ENCODE results near the gene PRR15L.

PRR15L gene

DNA sequence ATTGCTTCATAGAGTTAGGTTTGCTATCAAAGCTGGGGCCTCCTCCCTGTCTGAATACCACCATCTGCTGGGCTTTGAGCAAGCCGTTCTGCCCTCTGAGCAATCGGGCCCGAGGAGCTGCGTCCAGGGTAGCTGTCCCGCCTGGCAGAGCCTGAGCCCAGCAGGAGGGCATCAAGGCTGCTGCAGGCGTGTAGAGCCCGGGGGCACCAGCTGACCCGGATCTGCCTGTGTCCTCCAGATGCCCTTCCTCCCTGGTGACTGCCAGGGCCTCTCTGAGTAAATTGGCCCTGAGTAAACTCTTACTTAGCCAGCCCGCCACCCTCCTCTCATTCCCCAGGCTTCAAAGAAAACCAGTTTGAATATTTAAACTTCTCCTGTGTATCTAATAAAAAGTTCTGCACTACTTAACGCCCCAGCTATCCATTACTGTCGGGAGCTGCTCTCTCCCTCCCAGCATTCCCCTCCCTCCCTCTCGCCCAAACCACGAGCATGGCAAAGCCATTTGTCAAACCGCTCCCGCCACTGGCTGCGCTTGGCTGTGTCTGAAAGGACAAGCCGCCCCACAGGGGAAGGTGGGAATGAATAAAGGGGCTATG is 29.7 kb upstream of the PRR15L start:
- no peak overlapping the region for H3K9ac ChIP-seq (ENCODE audit: low read depth, low read length)

DNA sequence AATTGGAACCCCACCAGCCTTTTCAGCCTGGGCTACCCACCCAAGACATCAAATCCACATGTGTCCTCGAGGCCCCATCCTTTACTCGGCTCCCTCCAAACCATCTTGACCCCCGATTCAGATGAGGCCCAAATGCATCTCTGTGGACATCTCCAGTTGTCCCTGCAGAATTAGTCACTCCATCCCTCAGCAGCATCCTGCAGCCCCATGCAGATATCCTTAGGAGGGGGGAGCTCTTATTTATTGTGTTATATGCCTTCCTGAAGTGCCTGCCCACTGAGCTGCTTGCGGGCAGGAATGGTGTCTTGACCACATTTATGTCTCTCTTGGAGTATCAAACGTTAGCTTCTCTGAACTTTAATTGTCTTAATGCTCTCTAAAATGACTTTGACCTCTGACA is 28.8 kb upstream of the PRR15L start:
- no peak overlapping the region for H3K4me3 ChIP-seq (ENCODE audit: low read depth, low read length)
- H3K36me3 ChIP-seq (ENCODE audit: control insufficient read depth, insufficient read depth, low read length) = peaks cover 27% of the 10 kb centered on the region
- no peaks in the 10 kb centered on the region for H3K9me3 ChIP-seq (ENCODE audit: control insufficient read depth, insufficient read depth, low read length)
- H3K27ac ChIP-seq (ENCODE audit: low read depth, low read length) = peak overlapping the region; percentile 29
- H3K9ac ChIP-seq (ENCODE audit: low read depth, low read length) = no peak overlapping the region
- peaks cover 26% of the 10 kb centered on the region for H3K4me1 ChIP-seq (ENCODE audit: control insufficient read depth, insufficient read depth, low read length)
- no peaks in the 10 kb centered on the region for H3K27me3 ChIP-seq (ENCODE audit: control insufficient read depth, insufficient read depth, low read length)

More for the DNA sequence above, 29.7 kb upstream of the PRR15L start:
- H3K27ac ChIP-seq (ENCODE audit: low read depth, low read length) = peak overlapping the region; percentile 48
- no peaks in the 10 kb centered on the region for H3K27me3 ChIP-seq (ENCODE audit: control insufficient read depth, insufficient read depth, low read length)
- peaks cover 32% of the 10 kb centered on the region for H3K4me1 ChIP-seq (ENCODE audit: control insufficient read depth, insufficient read depth, low read length)
- no peak overlapping the region for H3K4me3 ChIP-seq (ENCODE audit: low read depth, low read length)
- peaks cover 19% of the 10 kb centered on the region for H3K36me3 ChIP-seq (ENCODE audit: control insufficient read depth, insufficient read depth, low read length)
- no peaks in the 10 kb centered on the region for H3K9me3 ChIP-seq (ENCODE audit: control insufficient read depth, insufficient read depth, low read length)

DNA sequence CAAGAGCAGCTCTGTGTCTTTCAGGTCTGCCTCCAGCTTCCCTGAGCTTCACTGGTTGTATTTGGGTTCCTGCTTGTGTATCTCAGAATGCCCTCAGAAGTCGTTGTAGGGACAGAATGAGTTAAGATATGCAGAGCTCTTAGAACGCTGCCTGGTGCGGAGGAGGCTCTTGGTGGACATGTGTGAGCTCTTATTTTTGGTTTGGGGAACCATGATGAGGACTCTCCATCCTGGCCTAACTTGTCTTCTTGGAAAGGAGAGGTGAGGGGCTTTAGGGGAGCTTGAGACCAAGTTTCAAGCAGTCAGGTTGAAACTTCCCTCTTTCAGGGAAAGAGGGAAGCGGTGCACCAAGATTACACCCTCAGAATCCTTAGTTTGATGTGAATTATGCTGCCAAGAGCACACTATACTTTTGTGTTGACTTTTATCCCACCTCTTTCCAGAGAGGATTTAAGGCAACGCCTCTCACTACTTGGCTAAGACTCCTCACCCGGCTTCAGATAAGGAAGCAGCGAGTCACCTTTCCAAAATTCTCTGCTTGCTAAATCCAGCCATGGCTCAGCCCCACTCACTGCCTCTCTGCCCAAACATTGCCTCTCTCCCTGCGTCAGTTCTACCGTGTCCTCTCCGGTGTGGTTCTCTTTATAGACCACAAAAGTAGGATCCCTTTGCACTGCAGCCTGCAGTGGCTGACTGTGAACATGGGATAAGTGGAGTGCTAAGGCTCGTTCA is 26.0 kb upstream of the PRR15L start:
- H3K9me3 ChIP-seq (ENCODE audit: control insufficient read depth, insufficient read depth, low read length) = no peaks in the 10 kb centered on the region
- H3K4me3 ChIP-seq (ENCODE audit: low read depth, low read length) = no peak overlapping the region
- H3K27ac ChIP-seq (ENCODE audit: low read depth, low read length) = no peak overlapping the region
- H3K9ac ChIP-seq (ENCODE audit: low read depth, low read length) = no peak overlapping the region
- H3K27me3 ChIP-seq (ENCODE audit: control insufficient read depth, insufficient read depth, low read length) = no peaks in the 10 kb centered on the region
- peaks cover 16% of the 10 kb centered on the region; the same call in 1 of the 2 replicates for H3K4me1 ChIP-seq (ENCODE audit: control insufficient read depth, insufficient read depth, low read length)
- peaks cover 55% of the 10 kb centered on the region for H3K36me3 ChIP-seq (ENCODE audit: control insufficient read depth, insufficient read depth, low read length)

DNA sequence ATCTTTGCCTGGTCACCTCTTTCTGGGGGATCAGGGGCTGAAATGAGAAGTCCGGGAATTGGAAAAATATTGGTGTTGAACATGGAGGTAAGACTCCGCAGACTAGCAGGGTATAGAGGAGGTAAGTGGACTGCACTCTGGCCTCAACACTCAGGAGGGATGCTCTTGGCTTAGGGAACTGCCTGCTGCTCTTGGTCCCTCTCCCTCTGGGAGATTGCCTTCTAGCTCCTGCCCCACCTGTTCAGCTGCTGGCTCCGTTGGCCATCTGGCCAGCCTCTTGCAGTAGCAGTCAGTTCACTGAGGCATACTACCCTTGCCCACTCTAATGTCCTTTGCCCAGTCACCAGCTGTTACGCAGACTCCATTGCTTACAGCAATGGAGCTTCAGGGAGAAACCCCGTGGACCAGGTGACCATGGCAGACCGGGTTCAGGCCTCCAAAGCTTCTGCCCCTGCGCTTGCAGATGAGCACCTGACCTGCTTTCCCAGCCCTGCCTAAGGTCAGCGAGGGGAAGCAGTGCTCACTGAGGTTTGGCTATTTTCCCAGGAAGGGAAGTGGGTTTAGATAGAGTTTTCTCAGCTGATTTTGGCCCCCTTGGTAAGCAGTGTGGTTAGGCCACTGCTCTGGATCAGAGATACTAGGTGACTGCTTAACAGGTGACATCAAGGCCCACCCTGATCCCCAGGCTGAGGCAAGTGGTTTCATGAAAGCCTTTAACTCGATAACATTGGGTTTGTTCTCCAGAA is 25.1 kb upstream of the PRR15L start:
- peaks cover 57% of the 10 kb centered on the region for H3K36me3 ChIP-seq (ENCODE audit: control insufficient read depth, insufficient read depth, low read length)
- no peaks in the 10 kb centered on the region for H3K9me3 ChIP-seq (ENCODE audit: control insufficient read depth, insufficient read depth, low read length)
- H3K4me1 ChIP-seq (ENCODE audit: control insufficient read depth, insufficient read depth, low read length) = peaks cover 14% of the 10 kb centered on the region; the same call in 1 of the 2 replicates
- H3K4me3 ChIP-seq (ENCODE audit: low read depth, low read length) = no peak overlapping the region
- no peak overlapping the region for H3K27ac ChIP-seq (ENCODE audit: low read depth, low read length)
- no peaks in the 10 kb centered on the region for H3K27me3 ChIP-seq (ENCODE audit: control insufficient read depth, insufficient read depth, low read length)
- H3K9ac ChIP-seq (ENCODE audit: low read depth, low read length) = no peak overlapping the region

DNA sequence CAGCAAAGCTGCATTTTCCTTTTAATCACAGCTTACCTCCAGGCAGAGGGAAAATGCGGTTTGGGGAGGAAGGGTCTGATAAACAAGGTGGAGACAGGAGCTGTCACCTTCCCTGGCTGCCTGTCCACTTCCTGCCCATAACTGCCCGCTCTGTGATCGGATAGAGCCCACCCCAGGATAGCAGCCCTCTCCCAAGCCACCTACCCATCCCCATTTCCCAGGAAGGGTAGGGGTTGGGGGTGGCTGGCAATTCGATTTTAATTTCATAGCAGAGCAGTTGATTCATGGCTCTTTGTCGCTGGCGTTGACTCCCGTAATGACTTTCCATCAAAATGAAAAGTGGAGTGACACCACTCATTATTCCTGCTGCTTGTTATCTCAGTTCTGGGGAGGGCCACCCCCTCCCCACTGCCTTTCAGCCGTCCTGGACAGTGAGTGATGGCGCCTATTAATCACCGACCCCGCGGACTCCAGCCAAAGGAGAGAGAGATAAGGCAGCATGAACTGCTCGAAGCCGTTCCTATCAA is 24.5 kb upstream of the PRR15L start:
- peaks cover 7% of the 10 kb centered on the region; the same call in 1 of the 2 replicates for H3K4me1 ChIP-seq (ENCODE audit: control insufficient read depth, insufficient read depth, low read length)
- no peak overlapping the region for H3K27ac ChIP-seq (ENCODE audit: low read depth, low read length)
- no peaks in the 10 kb centered on the region for H3K9me3 ChIP-seq (ENCODE audit: control insufficient read depth, insufficient read depth, low read length)
- H3K36me3 ChIP-seq (ENCODE audit: control insufficient read depth, insufficient read depth, low read length) = peaks cover 62% of the 10 kb centered on the region
- H3K9ac ChIP-seq (ENCODE audit: low read depth, low read length) = no peak overlapping the region
- no peaks in the 10 kb centered on the region for H3K27me3 ChIP-seq (ENCODE audit: control insufficient read depth, insufficient read depth, low read length)
- no peak overlapping the region for H3K4me3 ChIP-seq (ENCODE audit: low read depth, low read length)

DNA sequence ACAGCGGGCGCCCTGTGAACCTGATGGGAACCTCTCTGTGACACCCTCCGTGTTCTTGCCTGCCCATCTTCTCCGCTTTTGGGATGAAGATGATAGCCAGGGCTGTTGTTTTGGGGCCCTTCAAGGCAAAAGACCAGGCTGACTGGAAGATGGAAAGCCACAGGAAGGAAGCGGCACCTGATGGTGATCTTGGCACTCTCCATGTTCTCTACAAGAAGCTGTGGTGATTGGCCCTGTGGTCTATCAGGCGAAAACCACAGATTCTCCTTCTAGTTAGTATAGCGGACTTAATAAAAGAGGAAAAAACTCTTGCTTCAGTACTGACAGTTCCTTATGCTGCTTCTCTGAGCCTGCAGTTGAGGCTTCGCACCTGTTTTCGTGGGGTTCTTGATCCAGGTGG is 23.8 kb upstream of the PRR15L start:
- Histone ChIP-seq H3K9ac (ENCODE audit: low read depth, low read length) (no peak overlapping the region), H3K27me3 (ENCODE audit: control insufficient read depth, insufficient read depth, low read length) (no peaks in the 10 kb centered on the region), H3K4me3 (ENCODE audit: low read depth, low read length) (no peak overlapping the region), H3K4me1 (ENCODE audit: control insufficient read depth, insufficient read depth, low read length) (peaks cover 2% of the 10 kb centered on the region; the same call in 1 of the 2 replicates), H3K27ac (ENCODE audit: low read depth, low read length) (no peak overlapping the region), H3K36me3 (ENCODE audit: control insufficient read depth, insufficient read depth, low read length) (peaks cover 62% of the 10 kb centered on the region), H3K9me3 (ENCODE audit: control insufficient read depth, insufficient read depth, low read length) (no peaks in the 10 kb centered on the region)

DNA sequence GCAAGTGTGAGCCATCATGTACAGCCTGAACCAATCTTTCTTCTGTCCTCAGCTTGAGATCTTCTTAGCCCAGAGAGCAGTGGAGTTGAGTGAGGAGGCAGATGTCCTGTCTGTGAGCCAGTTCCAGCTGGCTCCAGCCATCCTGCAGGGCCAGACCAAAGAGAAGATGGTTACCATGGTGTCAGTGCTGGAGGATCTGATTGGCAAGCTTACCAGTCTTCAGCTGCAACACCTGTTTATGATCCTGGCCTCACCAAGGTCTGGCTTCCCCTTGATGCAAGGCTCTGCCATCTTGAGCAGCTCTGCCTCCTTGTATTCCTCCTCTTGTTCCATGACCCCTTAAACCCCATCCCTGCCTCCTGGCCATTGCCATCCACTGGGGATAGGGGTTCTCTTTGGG is 22.9 kb upstream of the PRR15L start:
- Histone ChIP-seq H3K9ac (ENCODE audit: low read depth, low read length) (no peak overlapping the region), H3K4me1 (ENCODE audit: control insufficient read depth, insufficient read depth, low read length) (no peaks in the 10 kb centered on the region), H3K36me3 (ENCODE audit: control insufficient read depth, insufficient read depth, low read length) (peaks cover 72% of the 10 kb centered on the region), H3K27me3 (ENCODE audit: control insufficient read depth, insufficient read depth, low read length) (no peaks in the 10 kb centered on the region), H3K9me3 (ENCODE audit: control insufficient read depth, insufficient read depth, low read length) (no peaks in the 10 kb centered on the region), H3K27ac (ENCODE audit: low read depth, low read length) (no peak overlapping the region), H3K4me3 (ENCODE audit: low read depth, low read length) (no peak overlapping the region)

DNA sequence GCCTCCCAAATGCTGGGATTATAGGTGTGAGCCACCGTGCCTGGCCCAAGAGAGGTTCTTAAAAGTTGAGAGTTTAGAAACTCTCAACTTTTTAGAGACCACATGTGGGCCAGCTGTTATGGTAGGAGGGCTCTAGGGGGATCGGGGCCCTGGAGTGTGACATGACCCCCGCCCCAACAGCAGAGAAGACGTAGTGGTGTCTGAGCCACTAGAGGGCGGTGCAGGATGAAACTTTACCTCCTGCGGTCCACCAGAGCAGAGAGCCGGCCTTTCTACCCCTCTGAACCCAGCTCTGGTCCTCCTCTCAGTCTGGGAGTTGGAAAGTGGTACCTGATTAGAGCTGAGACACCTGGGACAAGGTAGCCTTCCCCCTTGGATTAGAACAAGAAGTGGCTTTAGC is 20.6 kb upstream of the PRR15L start:
- Histone ChIP-seq H3K4me1 (ENCODE audit: control insufficient read depth, insufficient read depth, low read length) (no peaks in the 10 kb centered on the region), H3K9me3 (ENCODE audit: control insufficient read depth, insufficient read depth, low read length) (no peaks in the 10 kb centered on the region), H3K4me3 (ENCODE audit: low read depth, low read length) (no peak overlapping the region), H3K9ac (ENCODE audit: low read depth, low read length) (no peak overlapping the region), H3K27ac (ENCODE audit: low read depth, low read length) (no peak overlapping the region), H3K27me3 (ENCODE audit: control insufficient read depth, insufficient read depth, low read length) (no peaks in the 10 kb centered on the region), H3K36me3 (ENCODE audit: control insufficient read depth, insufficient read depth, low read length) (peaks cover 84% of the 10 kb centered on the region)

DNA sequence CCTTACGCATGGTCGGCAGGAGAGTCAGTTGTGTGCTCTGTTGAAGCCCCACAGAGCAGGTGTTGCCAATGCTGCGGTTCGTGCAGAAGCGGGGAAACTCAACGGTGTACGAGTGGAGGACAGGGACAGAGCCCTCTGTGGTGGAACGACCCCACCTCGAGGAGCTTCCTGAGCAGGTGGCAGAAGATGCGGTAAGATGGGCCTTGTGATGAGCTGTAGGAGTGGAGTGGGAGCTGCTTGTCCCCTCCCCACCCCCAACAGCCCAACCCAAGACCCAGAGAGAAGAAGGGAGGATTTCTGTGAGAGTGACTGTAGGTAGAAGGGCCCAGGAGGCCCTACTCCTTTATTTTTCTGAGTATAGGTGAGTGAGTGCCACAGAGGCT is 18.1 kb upstream of the PRR15L start:
- H3K9me3 ChIP-seq (ENCODE audit: control insufficient read depth, insufficient read depth, low read length) = no peaks in the 10 kb centered on the region
- H3K4me3 ChIP-seq (ENCODE audit: low read depth, low read length) = no peak overlapping the region
- H3K4me1 ChIP-seq (ENCODE audit: control insufficient read depth, insufficient read depth, low read length) = peaks cover 3% of the 10 kb centered on the region; the same call in 1 of the 2 replicates
- no peak overlapping the region for H3K9ac ChIP-seq (ENCODE audit: low read depth, low read length)
- peaks cover 60% of the 10 kb centered on the region for H3K36me3 ChIP-seq (ENCODE audit: control insufficient read depth, insufficient read depth, low read length)
- no peak overlapping the region for H3K27ac ChIP-seq (ENCODE audit: low read depth, low read length)
- H3K27me3 ChIP-seq (ENCODE audit: control insufficient read depth, insufficient read depth, low read length) = no peaks in the 10 kb centered on the region

DNA sequence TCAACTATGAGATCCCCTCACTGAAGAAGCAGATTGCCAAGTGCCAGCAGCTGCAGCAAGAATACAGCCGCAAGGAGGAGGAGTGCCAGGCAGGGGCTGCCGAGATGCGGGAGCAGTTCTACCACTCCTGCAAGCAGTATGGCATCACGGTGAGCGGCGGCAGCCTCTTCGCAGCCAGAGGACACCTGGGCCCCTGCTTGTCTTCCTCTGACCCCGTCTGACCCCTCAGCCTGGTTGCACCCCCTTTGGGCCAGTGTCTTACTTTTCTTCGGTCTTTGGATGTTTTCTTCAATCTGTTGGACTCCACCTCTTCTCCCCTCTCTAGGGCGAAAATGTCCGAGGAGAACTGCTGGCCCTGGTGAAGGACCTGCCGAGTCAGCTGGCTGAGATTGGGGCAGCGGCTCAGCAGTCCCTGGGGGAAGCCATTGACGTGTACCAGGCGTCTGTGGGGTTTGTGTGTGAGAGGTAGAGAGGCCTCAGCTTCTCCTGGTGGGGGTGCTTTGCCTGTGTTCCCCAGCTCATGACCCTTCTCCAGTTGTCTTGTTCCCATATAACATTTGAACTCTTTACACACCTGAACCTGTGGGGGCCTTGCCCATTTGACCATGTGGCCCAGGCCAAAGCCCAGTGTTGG is 17.6 kb upstream of the PRR15L start:
- no peak overlapping the region for H3K27ac ChIP-seq (ENCODE audit: low read depth, low read length)
- 0 out of 2 replicates have a peak, but pooled peaks cover under 1% of the 10 kb centered on the region for H3K27me3 ChIP-seq (ENCODE audit: control insufficient read depth, insufficient read depth, low read length)
- H3K9ac ChIP-seq (ENCODE audit: low read depth, low read length) = no peak overlapping the region
- H3K4me1 ChIP-seq (ENCODE audit: control insufficient read depth, insufficient read depth, low read length) = peaks cover 5% of the 10 kb centered on the region; the same call in 1 of the 2 replicates
- peaks cover 56% of the 10 kb centered on the region for H3K36me3 ChIP-seq (ENCODE audit: control insufficient read depth, insufficient read depth, low read length)
- no peak overlapping the region for H3K4me3 ChIP-seq (ENCODE audit: low read depth, low read length)
- no peaks in the 10 kb centered on the region for H3K9me3 ChIP-seq (ENCODE audit: control insufficient read depth, insufficient read depth, low read length)

Data from HUES48 (cell line).